ENCODE measurements around the gene METTL24.
"Not testable (repeated sequence)": the region's sequence is repeated elsewhere in the genome, so short reads cannot be mapped to it uniquely, and the experiment has no call there.

METTL24 gene

DNA sequence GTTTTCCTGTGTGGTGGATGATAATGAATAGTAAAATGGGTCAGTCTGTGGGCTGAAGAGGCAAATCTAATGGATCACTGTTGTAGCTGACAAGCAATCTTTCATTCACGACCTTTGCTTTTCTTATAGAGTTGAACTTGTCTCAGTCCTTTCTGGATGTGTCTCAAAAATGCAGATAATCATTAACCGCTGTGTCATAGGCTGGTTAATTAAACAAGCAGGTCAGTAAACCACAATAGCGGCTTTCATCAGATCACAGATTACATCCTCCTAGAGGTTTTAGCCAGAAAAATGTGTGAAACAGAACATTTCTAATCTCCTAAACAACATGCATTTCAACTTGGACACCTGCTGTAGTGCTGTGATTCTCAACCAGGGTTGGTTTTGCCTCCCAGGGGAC, 2.5 kb upstream of the METTL24 start:
- DNase-seq (ENCODE audit: low read depth, low spot score): no peak

DNA sequence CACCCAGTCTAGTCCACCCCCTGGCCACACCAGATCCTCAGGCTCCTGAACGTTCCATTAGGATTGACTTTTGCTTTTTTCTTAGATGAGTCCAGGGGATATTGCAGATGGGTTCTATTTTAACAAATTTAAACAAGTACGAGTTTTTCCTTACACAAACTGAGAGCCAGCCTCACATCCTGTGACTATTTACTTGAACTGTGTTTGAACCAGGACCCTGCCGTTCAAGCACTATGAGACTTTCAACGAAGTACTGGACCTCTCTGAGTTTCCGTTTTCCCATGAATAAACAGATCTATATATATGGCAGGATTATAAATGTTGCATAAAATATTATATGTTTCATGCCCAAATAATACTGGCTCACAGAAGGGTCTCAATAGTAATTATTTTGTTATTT, 1.4 kb upstream of the METTL24 start:
- no peak for DNase-seq (ENCODE audit: low read depth, low spot score)

DNA sequence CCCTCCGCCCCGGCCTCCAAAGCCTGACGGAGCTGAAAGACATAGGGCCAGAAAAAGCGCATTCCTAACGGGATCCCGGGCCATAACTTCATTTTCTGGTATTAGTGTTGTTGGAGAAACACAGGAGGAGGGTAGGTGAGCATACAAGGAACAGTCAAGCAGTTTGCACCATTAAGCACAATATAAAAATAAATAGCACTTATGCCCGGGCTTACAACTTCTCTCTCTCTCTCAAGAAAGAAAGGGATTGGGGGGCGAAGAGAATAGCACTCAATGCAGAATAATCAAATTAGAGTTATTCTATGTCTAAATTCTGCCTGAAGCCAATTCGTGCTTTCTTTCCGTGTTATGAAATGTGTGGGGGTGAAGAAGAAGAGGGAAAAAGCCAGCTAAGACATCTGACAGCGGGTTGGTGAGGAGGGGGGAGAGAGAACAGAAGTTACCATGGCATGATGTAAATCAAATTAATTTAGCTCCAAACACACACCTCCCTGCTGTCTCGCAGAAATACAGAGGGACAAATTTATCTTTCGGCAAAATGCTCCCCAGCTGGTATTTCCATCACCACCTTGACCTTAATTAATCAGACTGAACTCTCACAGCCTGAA, 508 bp upstream of the METTL24 start:
- DNase-seq (ENCODE audit: low read depth, low spot score): no peak

DNA sequence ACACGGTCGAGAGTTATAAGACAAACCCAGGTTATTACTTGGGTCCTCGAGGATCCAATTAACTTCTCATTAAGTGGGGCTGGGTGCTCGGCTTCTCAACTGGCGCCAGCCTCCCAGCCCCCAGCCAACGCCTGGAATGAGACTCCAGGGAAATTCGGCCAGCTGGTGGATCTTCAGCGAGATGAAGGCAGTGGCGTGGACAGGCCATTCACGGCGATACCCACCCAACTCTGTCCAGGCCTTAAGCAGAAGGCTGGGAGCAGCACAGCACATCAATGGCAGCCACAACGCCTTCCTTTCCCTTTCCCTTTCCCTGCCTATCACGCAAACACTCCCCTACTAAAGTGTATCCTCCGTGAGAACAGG, 868 bp downstream of the METTL24 start:
- no peak for DNase-seq (ENCODE audit: low read depth, low spot score)

DNA sequence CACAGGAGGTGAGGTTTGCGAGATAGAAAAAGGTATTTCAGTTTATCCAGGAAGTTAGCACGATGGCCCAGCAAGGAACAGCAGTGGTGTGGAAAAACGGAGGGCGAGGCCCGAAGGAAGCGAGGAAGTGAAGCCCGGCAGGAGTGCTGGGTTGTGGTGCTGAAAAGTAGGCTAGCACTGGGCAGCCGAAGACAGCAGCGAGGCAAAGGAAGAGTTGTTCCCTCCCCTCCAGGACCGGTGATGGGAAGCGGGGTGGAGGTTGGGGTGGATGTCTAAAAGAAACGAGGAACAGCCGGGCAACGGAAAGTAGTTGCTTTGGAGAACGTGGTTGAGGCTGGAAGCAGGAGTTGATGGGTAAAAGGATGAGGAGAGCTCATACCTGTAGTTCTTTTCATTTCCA, 1.4 kb downstream of the METTL24 start:
- DNase-seq (ENCODE audit: low read depth, low spot score): no peak

DNA sequence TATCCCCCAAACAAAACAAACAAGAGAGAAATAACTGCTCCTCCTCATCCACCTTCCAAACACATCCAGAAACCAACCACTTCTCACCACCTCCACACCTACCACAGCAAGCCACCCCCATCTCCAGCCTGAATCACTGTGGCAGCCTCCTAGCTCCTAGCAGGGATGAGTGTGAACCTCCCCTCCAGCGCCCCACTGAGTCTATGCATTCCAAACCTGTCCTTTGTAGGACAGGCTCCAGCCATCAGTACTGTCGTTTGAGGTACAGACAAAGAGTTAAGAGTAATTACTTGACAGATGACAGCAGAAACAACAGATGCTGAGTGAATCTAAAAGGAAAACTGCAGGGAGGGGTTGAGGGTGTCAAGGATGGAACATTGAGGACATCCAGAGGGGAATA, 2.4 kb downstream of the METTL24 start:
- no peak for DNase-seq (ENCODE audit: low read depth, low spot score)

DNA sequence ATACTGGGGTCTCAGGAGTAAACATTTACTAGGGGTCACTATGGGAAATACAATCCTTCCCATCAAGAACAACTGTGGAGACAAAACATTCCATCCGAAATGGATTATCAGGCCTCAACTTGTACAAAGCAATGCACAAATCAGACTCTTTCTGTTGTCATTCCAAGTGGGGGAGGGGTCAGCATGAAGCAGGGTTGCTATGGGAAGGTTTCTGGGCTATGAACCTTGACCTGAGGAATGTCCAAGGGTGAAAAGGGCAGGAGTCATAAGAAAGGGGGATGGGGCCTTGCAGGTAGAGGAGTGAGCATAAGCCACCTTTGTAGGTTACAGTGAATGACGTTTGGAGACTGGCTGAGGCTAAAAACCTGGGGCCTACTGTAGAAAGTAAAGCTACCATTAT, 3.1 kb downstream of the METTL24 start:
- no peak for DNase-seq (ENCODE audit: low read depth, low spot score)

DNA sequence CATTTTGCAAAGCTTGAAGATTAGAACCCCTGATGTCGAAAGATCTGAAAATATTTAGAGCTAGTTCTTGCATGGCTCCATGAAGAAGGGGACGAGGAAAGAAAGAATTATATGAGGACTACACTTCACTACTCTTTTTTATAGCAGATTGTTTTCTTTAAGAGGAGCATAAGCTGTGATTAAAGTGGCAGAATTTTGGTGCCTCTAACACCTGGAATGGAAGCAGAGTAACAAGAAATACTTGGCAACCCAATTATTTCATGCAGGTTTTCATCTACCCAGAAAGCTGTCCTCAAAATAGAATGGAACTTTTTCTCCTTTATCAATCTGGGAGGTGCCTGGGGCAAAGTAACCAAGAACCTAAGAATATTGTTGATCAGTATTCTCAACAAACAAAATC, 4.0 kb downstream of the METTL24 start:
- DNase-seq (ENCODE audit: low read depth, low spot score): no peak

DNA sequence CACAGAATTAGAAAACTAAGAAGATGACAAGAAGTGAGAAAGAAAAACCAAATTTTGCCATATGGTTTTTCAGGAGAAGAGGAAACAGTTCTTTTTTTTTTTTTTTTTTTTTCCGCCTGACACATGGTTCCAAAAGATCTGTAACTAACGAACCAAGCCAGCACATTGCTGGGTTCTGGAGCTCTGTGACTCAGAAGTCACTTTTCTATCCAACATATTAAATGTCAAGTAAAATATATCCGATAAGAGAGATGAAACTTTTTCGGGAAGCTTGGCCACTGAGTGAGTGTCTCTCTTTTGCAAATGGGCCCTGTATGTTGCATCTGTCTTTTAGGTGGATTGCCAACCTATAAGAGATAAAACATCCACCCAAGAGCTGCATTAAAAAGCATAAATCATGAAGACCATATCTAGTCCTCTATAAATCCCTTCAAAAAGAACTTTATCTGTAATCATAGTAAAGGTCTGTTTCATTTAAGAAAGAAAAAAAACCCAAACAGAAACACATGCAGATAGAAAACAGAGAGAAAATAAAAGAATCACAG, 4.6 kb downstream of the METTL24 start:
- DNase-seq (ENCODE audit: low read depth, low spot score): no peak

DNA sequence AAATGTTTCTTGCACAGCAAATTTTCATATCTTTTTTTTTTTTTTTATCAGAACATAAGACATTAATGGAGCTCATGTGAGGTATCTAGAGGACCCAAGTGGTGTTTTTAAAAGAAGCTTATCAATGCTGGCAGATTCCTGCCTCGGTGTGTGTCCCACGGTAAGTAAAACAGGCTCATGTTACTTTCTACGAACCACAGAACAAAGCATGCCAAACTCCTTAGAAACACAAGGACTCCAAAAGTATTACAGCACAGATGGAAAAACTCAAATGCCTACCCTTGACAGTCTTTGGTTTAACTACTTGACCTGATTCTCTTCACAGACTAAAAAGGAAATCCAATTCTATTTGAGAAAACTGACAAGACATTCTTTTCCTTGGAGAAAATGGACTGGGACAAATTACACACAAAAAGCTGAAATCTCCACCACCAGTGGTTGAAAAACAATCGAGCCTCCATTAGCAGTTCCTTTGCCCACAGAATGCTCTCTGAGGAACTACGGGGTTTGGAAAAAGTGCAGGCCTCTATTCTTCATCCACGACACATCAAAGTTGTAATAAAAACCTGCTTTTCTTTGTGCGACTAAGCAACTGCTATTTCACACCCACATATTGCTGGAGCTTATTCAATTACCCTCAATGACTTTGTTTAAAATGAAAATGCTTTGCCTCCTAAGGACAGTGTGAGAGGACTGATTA, 5.4 kb downstream of the METTL24 start:
- DNase-seq (ENCODE audit: low read depth, low spot score): no peak

DNA sequence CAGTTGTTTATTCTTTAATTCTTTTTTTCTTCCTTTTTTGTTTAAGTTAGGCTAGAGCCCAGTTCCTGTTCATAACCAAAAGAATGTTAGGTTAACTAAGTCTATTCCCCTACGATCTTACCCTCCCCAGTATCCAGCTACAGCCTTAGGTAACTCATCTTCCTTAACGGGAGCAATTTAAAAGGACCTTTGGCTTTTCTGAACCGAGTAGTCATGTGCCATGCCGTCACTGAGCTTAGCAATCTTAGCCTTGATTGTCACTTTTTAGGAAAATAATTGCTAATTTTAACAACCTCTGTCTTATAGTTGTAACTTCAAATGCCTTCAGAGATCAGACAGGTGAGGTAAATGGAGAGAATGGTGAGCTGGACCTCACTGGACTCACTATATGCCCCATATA, 6.2 kb downstream of the METTL24 start:
- no peak for DNase-seq (ENCODE audit: low read depth, low spot score)

DNA sequence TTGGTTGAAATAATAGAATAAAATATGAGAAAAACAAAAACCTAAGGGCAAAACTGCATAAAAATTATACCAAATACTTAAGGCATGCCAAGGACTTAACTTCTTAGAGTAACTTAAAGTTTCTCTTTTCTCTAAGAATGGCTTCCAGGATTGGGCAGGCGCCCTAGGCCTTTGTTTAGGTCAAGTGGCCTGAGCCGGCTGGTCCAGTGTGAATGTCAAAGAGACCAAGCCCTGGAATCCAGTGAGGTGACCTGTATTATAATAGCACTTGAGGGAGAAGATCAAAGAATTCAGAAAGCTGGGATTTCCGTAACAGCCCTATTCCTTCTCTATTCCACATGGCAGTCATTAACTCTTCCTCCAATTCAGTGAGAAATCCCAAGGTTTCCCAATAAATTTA, 6.6 kb downstream of the METTL24 start:
- DNase-seq (ENCODE audit: low read depth, low spot score): no peak

DNA sequence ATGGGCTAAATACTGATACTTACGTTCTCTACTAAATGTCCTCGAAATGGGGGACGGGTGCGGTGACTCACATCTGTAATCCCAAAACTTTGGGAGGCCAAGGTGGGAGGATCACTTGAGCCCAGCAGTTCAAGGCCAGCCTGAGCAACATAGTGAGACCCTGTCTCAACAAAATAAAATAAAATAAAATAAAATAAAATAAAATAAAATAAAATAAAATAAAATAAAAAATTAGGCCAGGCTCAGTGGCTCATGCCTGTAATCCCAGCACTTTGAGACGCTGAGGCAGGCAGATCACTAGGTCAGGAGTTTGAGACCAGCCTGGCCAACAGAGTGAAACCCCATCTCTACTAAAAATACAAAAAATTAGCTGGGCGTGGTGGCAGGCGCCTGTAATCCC, 7.6 kb downstream of the METTL24 start:
- DNase-seq (ENCODE audit: low read depth, low spot score): not testable (repeated sequence)

DNA sequence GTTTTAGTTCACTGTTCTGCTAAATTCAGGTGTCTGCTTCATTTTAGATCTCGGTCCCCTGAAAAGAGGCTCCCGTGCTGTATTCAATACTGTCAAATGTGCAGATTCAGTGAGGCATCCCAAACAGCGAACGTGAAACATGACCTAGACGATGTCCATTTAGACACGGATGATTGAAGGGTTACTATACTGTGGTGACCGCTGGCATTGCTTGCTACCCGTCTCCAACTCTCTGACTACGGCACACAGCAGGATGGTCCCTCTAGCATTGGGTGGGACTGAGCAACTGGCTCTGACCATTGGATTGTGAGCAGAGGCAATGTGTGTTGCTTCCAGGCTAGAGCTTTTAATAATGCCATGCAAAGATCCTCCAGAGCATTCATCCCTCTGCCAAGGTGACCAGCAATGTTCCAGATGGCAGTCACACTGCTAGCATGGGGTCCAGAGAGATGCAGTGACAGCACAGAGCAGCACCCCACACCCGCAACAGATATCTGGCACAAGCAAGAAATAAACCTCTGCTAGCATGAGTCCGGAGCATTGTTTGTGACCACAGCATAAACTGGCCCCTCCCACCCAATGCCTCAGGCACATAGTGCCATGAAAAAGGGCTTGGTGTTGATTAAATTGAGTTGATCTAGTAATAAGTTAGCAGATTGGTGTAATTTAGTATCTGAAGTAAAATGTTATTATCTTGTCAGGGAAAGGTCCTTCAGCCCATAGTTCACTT, 9.0 kb downstream of the METTL24 start:
- no peak for DNase-seq (ENCODE audit: low read depth, low spot score)

DNA sequence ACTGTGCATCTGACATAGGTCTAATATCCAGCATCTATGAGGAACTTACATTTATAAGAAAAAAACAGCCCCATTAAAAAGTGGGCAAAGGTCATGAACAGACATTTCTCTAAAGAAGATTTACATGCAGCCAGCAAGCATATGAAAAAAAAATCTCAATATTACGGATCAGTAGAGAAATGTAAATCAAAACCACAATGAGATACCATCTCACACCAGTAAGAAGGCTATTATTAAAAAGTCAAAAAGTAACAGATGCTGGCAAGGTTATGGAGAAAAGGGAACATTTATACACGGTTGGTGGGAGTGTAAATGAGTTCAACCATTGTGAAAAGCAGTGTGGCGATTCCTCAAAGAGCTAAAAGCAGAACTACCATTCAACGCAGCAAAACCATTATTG, 13.1 kb downstream of the METTL24 start:
- DNase-seq (ENCODE audit: low read depth, low spot score): no peak

DNA sequence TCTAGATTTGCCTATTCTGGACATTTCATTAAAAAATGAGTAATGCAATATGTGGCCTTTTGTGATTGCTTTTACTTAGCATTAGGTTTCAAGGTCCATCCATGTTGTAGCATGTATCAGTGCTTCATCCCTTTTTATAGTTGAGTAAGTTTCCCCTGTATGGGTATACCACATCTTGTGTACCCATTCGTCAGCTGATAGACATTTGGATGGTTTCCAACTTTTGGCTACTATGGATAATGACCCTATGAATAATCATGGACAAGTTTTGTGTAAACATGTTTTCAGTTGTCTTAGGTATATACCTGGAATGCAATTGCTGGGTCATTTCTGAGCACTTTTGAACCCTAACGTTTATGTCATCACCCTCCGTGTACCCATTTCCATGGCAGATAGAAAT, 15.4 kb downstream of the METTL24 start:
- no peak for DNase-seq (ENCODE audit: low read depth, low spot score)

DNA sequence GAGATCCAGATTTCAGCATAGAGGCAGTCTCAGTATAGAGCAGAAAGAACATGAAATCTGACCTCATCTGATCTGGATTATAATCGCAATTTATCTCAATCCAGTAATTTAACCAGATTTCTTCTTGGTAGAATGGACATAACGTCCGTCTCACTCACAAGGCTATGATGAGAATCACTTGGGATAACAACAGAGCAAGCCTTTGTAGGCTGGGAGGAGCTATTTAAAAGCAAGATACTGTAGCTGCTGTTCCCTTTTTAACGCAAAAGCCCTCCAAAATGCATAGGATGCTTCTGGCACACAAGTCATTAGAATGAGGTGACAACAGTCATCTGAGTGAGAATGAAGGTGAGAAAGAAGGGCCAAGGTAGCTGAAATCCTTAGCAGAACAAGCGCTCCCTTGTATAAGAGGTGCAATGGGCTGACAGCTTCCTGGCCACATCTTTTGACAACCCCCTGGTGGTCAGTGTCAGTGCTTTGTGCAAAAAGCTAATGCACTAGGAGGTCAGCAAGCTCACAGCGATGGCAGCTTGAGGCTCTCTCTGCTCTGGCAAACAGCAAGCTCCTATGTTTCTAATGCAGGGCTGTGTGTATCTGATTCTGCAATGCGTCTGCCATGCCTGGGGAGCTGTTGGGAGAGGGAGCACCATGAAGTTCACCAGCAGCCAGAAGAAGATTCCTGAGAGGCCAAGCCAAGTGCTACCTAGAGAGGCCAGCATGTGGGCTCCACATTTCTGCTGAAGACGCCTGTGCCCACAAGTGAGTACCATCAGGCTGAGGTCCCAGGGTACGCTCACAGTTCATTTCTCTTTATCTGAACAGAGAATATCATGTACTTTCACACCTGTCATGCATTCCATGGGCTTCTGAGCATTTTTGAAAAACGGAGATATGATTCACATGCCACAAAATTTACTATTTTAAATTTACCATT, 16.2 kb downstream of the METTL24 start:
- DNase-seq (ENCODE audit: low read depth, low spot score): no peak

DNA sequence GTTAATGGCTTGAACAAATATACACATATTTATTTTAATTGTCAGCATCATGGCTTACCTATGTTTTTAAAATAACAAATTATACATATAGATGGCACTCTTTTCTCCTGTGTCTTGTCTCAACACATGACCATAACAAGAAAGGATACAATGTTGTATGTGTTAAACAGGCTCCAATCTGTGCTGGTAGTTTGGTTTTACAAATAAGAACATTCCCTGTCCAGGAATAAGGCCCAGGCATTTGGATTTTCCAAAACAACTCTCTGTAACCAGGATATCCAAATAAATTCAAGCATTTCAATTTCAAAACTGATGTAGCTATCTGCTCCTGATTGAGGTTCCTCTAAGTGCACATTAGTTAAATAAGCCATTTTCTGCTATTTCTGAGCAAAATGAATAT, 17.1 kb downstream of the METTL24 start:
- no peak for DNase-seq (ENCODE audit: low read depth, low spot score)

DNA sequence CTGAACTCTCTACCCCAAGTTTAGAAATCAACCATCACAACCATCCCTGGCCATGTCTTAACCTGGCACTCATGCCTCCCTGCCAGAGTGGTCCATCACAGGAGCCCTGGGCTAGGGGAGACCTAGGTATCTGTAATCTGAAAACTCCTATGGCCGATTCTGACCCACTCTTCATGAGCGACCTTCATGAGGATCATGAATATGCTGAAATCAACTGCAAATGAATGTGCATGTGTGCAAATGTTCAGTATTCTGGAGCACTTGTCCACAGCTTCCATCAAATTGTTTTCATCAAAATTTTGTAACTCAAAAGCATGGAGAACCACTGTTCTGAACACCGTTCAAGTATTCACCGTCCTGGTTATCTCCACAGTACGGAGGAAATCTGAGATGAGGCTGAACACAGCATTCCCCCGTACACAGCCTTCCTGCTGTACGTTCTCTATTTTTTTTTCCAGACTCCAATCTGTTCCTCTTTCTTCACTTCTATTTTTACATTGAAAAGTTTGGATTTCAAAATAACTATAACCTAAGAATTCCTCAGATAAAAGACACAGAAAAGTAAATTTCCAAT, 17.7 kb downstream of the METTL24 start:
- DNase-seq (ENCODE audit: low read depth, low spot score): no peak

DNA sequence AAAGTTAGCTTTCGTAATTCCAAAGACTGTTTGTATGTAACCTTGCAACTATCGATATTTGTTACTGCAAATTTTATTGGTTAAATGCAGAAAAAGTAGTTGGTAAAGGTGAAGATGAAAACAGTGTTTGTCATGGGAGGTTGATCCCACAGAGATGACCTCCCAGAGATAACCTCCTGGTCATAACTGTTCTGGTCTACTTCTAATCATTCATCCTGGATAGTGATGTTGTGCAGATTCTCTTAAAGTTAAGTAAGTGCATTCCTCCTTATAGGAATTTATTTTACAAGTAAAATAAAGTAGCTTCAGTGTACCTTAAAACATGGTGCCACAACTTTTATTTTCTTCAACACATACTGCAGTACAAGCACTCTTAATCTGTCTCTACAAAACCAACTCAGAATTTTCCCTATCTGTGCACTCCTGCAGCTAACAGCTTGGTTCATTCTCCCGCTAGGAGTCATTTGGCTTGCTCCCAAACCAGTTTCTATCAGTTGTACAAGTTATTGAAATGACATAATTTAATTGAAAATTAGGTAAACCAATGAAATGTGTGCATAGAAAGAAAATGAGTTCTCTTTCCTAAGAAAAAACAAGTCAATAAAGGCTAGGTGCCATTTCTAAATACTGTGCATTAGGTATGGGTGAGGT, 19.2 kb downstream of the METTL24 start:
- DNase-seq (ENCODE audit: low read depth, low spot score): no peak

DNA sequence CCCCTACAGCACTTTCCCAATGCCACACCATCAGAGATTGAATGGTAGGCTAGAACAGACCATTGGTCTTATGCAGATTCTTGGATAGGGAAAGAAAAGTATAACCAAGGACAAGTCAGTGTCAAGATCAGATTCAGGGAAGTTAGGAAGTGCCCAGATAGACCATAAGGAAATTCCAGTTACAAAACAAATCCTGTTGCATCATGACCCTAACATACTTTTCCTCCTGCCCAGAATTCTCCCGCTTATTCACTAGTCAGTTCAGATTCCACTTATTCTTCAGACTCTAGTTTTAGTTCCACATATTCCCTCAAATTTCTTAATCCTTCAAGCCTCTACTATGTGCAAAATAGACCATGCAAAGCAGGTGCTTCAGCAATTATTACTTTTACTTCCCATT, 20.7 kb downstream of the METTL24 start:
- DNase-seq (ENCODE audit: low read depth, low spot score): no peak
